Measurements from ENCODE around the gene NAAA. TPM values are rescaled to one million over a fixed set of nuclear protein-coding genes. Genes with fewer than 3 reads are reported as not detected.

NAAA gene
- total RNA-seq, 1 experiment from 2014 or later: 2.7 TPM

DNA sequence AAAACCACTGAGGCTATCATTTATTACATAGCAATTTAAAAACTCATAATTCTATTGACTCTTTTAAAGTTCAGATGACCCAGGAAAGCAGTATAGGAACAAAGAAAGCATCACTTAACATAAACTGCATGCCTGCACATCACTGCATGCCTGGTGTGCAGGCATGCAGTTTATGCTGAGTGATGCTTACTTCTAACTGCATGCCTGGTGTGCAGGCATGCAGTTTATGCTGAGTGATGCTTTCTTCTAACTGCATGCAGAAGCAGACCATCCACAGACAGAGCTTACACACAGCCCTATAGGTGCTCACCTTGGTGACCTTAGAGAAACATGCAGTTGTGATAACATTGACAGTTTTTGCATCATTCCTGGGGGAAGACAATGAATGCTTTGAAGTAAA, 33.0 kb upstream of the NAAA start:
- no peak overlapping the region for H4K8ac ChIP-seq (replicated peaks; ENCODE audit: insufficient read length, low read depth, low read length)
- H2BK5ac ChIP-seq (ENCODE audit: insufficient read length, low read length): no peak overlapping the region
- no peak overlapping the region for H2BK20ac ChIP-seq (ENCODE audit: low read depth, low read length, poor library complexity, severe bottlenecking)
- Mint-ChIP-seq H3K4me3 (no peak overlapping the region), H3K4me1 (no peaks in the 10 kb centered on the region), H3K9me3 (peaks cover 12 to 13% of the 10 kb centered on the region in 2 experiments; a peak in 4 of 5 replicates), H3K27me3 (ENCODE audit: low read depth) (no peaks in the 10 kb centered on the region), H3K27ac (no peak overlapping the region), H3K36me3 (ENCODE audit: insufficient read depth in 1 of 3, low read depth in 3 of 3) (peaks cover 63 to 90% (median 79%) of the 10 kb centered on the region in 3 experiments)
- no peak overlapping the region for H4K91ac ChIP-seq (ENCODE audit: insufficient read length, low read depth, low read length)
- TF ChIP-seq, protein P1, sequence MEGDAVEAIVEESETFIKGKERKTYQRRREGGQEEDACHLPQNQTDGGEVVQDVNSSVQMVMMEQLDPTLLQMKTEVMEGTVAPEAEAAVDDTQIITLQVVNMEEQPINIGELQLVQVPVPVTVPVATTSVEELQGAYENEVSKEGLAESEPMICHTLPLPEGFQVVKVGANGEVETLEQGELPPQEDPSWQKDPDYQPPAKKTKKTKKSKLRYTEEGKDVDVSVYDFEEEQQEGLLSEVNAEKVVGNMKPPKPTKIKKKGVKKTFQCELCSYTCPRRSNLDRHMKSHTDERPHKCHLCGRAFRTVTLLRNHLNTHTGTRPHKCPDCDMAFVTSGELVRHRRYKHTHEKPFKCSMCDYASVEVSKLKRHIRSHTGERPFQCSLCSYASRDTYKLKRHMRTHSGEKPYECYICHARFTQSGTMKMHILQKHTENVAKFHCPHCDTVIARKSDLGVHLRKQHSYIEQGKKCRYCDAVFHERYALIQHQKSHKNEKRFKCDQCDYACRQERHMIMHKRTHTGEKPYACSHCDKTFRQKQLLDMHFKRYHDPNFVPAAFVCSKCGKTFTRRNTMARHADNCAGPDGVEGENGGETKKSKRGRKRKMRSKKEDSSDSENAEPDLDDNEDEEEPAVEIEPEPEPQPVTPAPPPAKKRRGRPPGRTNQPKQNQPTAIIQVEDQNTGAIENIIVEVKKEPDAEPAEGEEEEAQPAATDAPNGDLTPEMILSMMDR (conservative IDR thresholded peaks at IDR 0.05): no peak
- no peaks in the 10 kb centered on the region for H3K4me1 ChIP-seq (ENCODE audit: insufficient read depth, low read length)
- H3K9ac ChIP-seq (ENCODE audit: extremely low read depth, insufficient read length, low read length): no peak overlapping the region
- no peak overlapping the region for H3K27ac ChIP-seq (ENCODE audit: insufficient read length, low read depth, low read length)
- no peaks in the 10 kb centered on the region for H3K23me2 ChIP-seq (ENCODE audit: insufficient read length, low read depth, low read length, poor library complexity, severe bottlenecking)
- no peak overlapping the region for H3K4me2 ChIP-seq (ENCODE audit: insufficient read depth, insufficient read length, low read length)
- no peak overlapping the region for H2BK120ac ChIP-seq (ENCODE audit: low read depth, low read length, poor library complexity, severe bottlenecking)
- H2BK12ac ChIP-seq (ENCODE audit: insufficient read length, low read depth, low read length): no peak overlapping the region
- no peak overlapping the region for H3K56ac ChIP-seq (ENCODE audit: insufficient read length, low read depth, low read length)
- no peak overlapping the region for H2AFZ ChIP-seq (ENCODE audit: low read length)
- no peak overlapping the region for H3K23ac ChIP-seq (ENCODE audit: insufficient read length, low read depth, low read length)
- H4K5ac ChIP-seq (ENCODE audit: insufficient read length, low read depth, low read length): no peak overlapping the region
- no peak overlapping the region for H3K14ac ChIP-seq (ENCODE audit: insufficient read depth, low read length)
- H3K18ac ChIP-seq (ENCODE audit: insufficient read length, low read depth, low read length): no peak overlapping the region
- DNase-seq: no peak
- H3K79me2 ChIP-seq (ENCODE audit: insufficient read depth, low read length): no peaks in the 10 kb centered on the region
- H3K4ac ChIP-seq (ENCODE audit: low read depth, low read length): no peak overlapping the region
- no peaks in the 10 kb centered on the region for H3K79me1 ChIP-seq (ENCODE audit: insufficient read depth, low read depth, low read length, poor library complexity, severe bottlenecking)
- peaks cover 10% of the 10 kb centered on the region for H3K9me3 ChIP-seq (ENCODE audit: control insufficient read depth, low read depth, low read length)
- H3K27me3 ChIP-seq (ENCODE audit: insufficient read depth, low read length): no peaks in the 10 kb centered on the region
- no peak overlapping the region for H2BK15ac ChIP-seq (ENCODE audit: low read depth, low read length)
- no peak overlapping the region for H3T11ph ChIP-seq (ENCODE audit: low read length)
- H2AK5ac ChIP-seq (ENCODE audit: insufficient read length, low read length): no peak overlapping the region
- H4K20me1 ChIP-seq (ENCODE audit: control insufficient read depth, insufficient read depth, insufficient read length): no peaks in the 10 kb centered on the region
